Raji (cell line): ENCODE data around the gene SCLY.
A peak's percentile ranks its signal among the peaks of the same experiment; 100 is the strongest.

Experiments
- POLR2A ChIP-seq: IDR thresholded peaks from 2 replicates; pipeline ENCODE4 v1.6.1; 2011; ENCODE audit warnings: low read depth, low read length, control low read depth; ENCODE audit not compliant: insufficient read depth

Gene SCLY

DNA sequence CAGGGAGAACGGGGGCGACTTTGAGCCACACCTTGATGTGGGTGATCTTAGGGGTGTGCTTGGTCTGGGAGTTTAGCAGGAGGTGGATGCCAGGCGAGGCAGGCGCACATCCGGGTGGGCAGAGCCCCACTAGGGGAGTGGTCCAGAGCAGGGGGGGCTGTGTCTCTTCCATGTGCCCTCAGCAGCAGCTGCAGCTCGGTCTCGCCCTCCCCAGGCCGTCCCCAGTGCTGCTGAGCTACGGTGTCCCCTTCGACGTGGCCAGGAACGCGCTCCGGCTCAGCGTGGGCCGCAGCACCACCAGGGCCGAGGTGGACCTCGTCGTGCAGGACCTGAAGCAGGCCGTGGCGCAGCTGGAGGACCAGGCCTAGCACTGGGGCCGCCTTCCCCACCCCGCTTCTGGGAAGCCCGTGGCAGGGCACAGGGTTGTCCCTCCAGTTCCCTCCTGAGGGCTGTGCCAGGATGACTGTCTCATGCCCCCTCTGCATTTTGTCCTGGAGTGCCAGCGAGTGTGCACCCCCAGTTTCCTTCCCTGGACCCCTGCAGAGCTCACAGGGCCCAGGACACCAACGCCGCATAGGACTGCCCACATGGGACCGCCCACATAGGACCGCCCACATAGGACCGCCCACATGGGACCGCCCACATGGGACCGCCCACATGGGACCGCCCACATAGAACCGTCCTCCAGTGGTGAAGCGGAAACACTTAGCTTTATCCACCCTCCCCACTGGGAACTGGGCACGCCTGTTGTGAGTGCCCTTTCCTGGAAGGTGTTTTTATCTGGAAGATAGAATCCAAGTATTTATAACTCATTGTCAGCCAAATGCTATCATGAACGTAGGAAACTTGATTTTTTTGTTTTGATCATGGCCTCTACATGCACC, 37.4 kb downstream of the SCLY start:
- TF ChIP-seq POLR2A: peak; percentile 60

GRCh38 chr2:238098901-238099713, 38.3 kb downstream of the SCLY start:
- no peak for TF ChIP-seq POLR2A

- TF ChIP-seq POLR2A: no peak
These were observed 38.9 kb downstream of the SCLY start for GRCh38 chr2:238099714-238100048.

DNA sequence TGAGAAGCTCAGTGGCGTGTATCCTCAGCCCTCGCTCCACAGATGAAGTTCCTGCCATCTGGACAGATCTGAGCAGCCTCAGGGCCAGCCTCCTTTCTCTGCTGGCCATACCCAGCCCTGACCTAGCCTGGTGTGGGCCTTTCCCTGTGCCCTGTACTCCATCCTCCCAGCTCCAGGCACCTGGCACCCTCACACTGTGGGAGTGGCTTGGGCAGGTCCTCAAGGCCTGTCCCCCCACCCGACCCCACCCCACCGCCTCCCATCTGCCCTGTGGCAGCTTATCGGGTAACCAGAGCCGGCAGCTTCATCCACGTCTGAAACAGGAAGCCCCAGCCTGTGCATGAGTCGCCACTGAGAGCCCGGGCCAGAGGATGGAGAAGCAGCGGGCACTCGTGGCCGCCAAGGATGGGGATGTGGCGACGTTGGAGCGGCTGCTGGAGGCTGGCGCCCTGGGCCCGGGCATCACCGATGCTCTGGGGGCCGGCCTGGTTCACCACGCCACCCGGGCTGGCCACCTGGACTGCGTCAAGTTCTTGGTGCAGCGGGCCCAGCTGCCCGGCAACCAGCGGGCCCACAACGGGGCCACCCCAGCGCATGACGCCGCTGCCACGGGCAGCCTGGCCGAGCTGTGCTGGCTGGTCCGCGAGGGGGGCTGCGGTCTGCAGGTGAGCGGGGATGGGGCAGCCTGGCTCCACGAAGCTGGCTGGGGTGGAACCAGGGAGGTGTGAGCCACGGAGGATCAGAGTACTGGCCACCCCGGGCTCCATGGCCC, 39.4 kb downstream of the SCLY start, which contains the start of gene ESPNL:
TSS of gene ESPNL (plus strand) at position 292 of the 772 bp plus-strand sequence. CDS start at position 372, 80 bp downstream.
- TF ChIP-seq POLR2A: no peak

DNA sequence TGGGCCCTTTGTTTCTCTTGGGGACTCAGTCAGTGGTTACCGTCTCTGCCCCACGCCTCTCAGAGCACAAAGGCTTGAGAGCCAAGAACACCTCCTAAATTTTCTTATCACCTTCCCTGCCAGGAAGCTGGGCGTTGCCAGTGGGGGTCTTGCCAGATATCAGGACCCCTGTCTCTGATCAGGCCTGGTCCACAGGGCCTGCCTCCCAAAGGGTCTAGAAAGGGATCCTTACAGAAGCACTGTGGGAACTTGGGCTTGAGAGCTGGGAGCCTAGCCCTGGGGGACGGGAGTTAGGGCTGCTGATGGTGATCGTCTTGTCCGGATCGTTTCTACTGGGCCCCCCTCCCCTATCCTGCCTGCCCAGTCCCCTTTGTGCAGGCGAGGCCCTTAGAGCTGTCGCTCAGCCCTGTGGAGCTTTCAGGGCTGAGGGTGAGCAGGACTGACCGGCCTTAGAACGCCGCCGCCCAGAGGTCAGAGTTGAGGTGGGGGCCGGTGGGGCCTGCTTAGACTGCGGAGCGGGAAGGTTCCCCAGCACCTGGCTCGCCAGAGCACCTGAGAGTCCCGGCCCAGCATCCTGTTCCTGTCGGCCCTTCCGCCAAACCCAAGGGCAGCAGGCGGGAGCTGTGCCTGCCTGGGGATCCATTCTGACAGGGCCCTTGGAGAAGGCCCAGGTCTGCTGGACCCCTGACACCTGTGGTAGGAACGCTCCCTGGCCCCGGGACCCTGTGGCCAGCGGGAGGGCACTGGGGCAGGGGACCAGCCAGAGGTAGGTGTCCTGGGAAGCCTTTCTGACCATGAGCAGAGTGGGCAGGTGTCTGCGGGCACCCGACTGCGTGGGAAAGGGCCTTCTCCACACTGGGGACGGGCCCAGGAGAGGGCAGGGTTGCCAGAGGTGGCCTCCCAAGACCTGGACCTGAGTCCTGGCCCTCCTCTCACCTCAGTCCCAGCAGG, 40.3 kb downstream of the SCLY start:
- TF ChIP-seq POLR2A: no peak

DNA sequence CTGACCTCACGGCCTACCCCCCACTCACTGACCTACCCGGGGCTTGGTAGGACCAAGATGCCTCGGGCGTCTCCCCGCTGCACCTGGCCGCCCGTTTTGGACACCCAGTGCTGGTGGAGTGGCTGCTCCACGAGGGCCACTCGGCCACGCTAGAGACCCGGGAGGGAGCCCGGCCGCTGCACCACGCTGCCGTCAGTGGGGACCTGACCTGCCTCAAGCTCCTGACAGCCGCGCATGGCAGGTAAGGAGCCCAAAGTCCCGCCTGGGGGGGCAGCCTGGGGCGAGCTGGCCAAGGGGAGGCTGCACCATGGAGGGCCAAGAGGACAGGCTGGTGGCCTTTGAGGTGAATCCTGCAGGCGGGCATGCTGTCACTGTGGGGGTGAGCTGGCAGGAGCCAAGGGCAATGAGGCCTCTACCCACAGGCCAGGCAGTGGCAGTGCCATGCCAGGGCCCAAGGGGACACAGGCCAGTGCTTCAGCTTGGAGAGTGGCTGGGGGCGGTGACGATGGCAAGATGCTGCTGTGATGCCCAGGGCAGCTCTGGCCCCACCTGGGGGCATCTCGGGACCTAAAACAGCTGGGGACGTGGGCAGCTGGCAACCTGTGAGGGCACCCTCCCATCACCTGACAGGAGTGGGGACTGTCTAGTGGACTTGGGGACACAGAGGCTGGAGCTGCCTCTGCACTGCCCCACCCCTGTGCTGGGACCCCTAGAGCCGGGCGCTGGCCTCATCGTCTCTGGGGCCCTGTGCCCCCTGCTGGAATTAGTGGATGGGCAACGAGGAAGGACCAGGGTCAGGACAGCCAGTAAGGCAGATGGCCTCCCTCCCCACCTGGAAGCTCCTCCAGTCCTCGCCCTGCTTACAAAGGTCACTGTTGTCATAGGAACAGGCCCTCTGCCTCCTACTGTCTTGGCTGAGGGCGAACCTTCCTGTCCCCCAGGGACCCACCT, 41.4 kb downstream of the SCLY start:
- TF ChIP-seq POLR2A: no peak

DNA sequence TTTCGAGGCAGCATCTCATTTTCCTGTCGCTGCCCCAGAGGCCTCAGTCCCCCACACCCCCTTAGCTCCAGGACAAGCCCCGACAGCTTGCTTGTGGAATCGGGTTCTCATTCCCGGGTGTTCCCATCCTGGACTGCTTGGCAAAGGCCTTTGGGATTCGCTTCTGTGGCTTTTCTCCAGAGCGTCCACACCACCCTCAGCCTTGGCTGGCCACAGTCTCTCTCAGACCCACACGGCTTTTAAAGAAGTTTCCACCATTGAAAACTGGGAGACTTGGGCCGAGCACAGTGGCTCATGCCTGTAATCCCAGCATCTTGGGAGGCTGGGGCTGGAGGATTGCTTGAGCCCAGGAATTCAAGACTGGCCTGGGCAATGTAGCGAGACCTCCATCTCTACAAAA, 42.1 kb downstream of the SCLY start:
- no peak for TF ChIP-seq POLR2A

- no peak for TF ChIP-seq POLR2A
These were observed 42.8 kb downstream of the SCLY start for GRCh38 chr2:238103465-238104225.

- TF ChIP-seq POLR2A: no peak
These were observed 43.5 kb downstream of the SCLY start for GRCh38 chr2:238104226-238104690.

- no peak for TF ChIP-seq POLR2A
These were observed 44.0 kb downstream of the SCLY start for GRCh38 chr2:238104691-238105371.

- TF ChIP-seq POLR2A: no peak
These were observed 44.9 kb downstream of the SCLY start for GRCh38 chr2:238105506-238106338.

DNA sequence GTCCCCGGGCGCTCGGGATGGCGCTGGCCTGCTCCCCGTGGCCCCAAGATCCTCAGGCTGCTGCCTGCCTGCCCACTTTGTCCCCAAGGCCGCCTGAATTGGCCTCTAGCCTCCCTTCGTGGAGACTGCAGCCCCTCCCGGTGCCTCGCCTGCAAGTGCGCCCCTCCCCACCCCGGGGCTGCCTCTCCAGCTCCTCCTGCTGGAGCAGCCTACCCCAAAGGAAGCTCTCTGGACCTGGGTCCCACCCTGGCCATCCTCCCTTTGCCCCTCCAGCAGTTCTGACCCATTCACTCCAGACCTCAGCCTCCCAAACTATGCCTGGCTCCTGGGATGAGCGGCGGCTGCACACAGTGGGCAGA, 45.5 kb downstream of the SCLY start:
- no peak for TF ChIP-seq POLR2A
